PFSK-1 (cell line): Measurements from ENCODE around the gene DCLRE1A.

ENCODE experiments used
- SIN3A ChIP-seq: IDR thresholded peaks from 2 replicates; pipeline ENCODE4 v1.6.1; 2012; ENCODE audit warnings: mild to moderate bottlenecking, low read length, moderate library complexity, borderline replicate concordance; ENCODE audit not compliant: insufficient read depth
- TF ChIP-seq, protein P1 (sequence below), 2 experiments: IDR thresholded peaks; 2 replicates each; pipeline versions ENCODE4 v1.6.1 to v1.8.0; 2011 to 2012; ENCODE audit warnings: low read depth in 2 of 2, low read length in 2 of 2, control low read depth in 1 of 2, inconsistent platforms in 1 of 2, mild to moderate bottlenecking in 1 of 2, moderate library complexity in 1 of 2; ENCODE audit not compliant: insufficient read depth in 1 of 2

DNA sequence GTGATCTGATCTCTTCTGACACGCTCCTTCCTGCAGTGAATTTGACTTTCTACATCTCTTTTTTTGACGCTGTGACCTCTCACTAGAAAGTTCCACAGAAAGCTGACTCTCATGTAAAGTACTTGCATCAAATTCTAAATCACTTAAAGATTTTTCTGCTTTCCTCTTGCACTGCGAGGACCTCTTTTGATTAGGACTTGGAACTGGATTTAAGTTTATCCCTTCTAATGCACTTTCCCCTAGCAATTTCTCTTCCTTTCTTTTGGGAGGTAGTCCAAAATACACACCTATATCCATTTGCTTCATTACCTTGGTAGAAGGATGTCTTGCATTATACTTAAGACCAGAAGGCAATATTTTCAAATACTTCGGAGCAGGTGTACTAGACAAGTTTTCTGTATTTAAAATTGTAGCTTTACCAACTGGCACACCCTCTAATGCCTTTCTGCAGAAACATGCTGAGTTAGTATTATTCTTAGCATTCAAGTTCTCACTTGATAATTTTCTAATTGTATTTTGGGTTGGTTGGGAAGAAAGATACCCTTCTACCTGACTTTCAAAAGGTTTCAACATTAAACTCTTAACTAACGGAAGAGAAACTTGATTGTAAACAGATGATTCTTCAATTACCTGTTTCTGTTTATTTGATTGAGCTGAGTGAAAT is 4.6 kb downstream of the DCLRE1A start:
- TF ChIP-seq SIN3A: no peak
- TF ChIP-seq, protein P1, sequence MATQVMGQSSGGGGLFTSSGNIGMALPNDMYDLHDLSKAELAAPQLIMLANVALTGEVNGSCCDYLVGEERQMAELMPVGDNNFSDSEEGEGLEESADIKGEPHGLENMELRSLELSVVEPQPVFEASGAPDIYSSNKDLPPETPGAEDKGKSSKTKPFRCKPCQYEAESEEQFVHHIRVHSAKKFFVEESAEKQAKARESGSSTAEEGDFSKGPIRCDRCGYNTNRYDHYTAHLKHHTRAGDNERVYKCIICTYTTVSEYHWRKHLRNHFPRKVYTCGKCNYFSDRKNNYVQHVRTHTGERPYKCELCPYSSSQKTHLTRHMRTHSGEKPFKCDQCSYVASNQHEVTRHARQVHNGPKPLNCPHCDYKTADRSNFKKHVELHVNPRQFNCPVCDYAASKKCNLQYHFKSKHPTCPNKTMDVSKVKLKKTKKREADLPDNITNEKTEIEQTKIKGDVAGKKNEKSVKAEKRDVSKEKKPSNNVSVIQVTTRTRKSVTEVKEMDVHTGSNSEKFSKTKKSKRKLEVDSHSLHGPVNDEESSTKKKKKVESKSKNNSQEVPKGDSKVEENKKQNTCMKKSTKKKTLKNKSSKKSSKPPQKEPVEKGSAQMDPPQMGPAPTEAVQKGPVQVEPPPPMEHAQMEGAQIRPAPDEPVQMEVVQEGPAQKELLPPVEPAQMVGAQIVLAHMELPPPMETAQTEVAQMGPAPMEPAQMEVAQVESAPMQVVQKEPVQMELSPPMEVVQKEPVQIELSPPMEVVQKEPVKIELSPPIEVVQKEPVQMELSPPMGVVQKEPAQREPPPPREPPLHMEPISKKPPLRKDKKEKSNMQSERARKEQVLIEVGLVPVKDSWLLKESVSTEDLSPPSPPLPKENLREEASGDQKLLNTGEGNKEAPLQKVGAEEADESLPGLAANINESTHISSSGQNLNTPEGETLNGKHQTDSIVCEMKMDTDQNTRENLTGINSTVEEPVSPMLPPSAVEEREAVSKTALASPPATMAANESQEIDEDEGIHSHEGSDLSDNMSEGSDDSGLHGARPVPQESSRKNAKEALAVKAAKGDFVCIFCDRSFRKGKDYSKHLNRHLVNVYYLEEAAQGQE (IDR thresholded peaks at IDR 0.05; ENCODE audit: insufficient read depth in 1 of 2, low read depth in 2 of 2, low read length in 2 of 2): no peak
